AG09309 (cell line): Measurements from ENCODE around the gene TAS2R42.

ENCODE experiments used
- DNase-seq: peaks from one replicate; pipeline ENCODE4 v3.0.0-alpha.2; 2010; ENCODE audit warnings: low read depth
- H3K4me3 ChIP-seq: 2 replicates; pipeline ENCODE4 v1.5.1; 2011; ENCODE audit warnings: mild to moderate bottlenecking, low read depth, low read length, moderate library complexity; ENCODE audit not compliant: control insufficient read depth
- CTCF ChIP-seq: IDR thresholded peaks from 2 replicates; pipeline ENCODE4 v1.5.1; 2011; ENCODE audit warnings: mild to moderate bottlenecking, low read depth, low read length, inconsistent platforms; ENCODE audit not compliant: insufficient read depth, control insufficient read depth; ENCODE audit errors: missing control alignments

TAS2R42 gene

GRCh38 chr12:11202811-11203210 lies 16.1 kb upstream of the TAS2R42 start:
- no peak for DNase-seq
- TF ChIP-seq CTCF: no peak

GRCh38 chr12:11183011-11183410 lies 3.7 kb downstream of the TAS2R42 start:
- no peak for DNase-seq
- TF ChIP-seq CTCF: no peak

More at GRCh38 chr12:11202811-11203210, 16.1 kb upstream of the TAS2R42 start:
- no peak overlapping the region for H3K4me3 ChIP-seq

GRCh38 chr12:11182529-11182928 lies 4.2 kb downstream of the TAS2R42 start:
- TF ChIP-seq CTCF: no peak
- no peak for DNase-seq
- no peak overlapping the region for H3K4me3 ChIP-seq

More at GRCh38 chr12:11183011-11183410, 3.7 kb downstream of the TAS2R42 start:
- H3K4me3 ChIP-seq: no peak overlapping the region

GRCh38 chr12:11178250-11178649 lies 8.5 kb downstream of the TAS2R42 start:
- TF ChIP-seq CTCF: no peak
- no peak overlapping the region for H3K4me3 ChIP-seq

GRCh38 chr12:11174022-11174421 lies 12.7 kb downstream of the TAS2R42 start:
- DNase-seq: no peak
- TF ChIP-seq CTCF: no peak
- H3K4me3 ChIP-seq: no peak overlapping the region

More at GRCh38 chr12:11178250-11178649, 8.5 kb downstream of the TAS2R42 start:
- no peak for DNase-seq

GRCh38 chr12:11171969-11172675 lies 14.6 kb downstream of the TAS2R42 start:
- DNase-seq: no peak
- peak overlapping the region; percentile 82 for H3K4me3 ChIP-seq
- no peak for TF ChIP-seq CTCF
